Type B pancreatic cell (in vitro differentiated cells): ENCODE results near the gene TPH2. TPM values are rescaled to one million over a fixed set of nuclear protein-coding genes. Genes with fewer than 3 reads are reported as not detected.

Experiments
- DNase-seq: peaks from one replicate; pipeline ENCODE4 v3.0.0; 2021; ENCODE audit warnings: mixed read lengths; ENCODE audit not compliant: unreplicated experiment; ENCODE audit errors: extremely low spot score
- H3K27ac Mint-ChIP-seq: 2 replicates; pipeline ENCODE4 v1.8.0; 2021; ENCODE audit warnings: mild to moderate bottlenecking, mixed read lengths
- H3K27me3 Mint-ChIP-seq: 2 replicates; pipeline ENCODE4 v1.8.0; 2021; ENCODE audit warnings: mixed read lengths
- H3K36me3 Mint-ChIP-seq: 2 replicates; pipeline ENCODE4 v1.8.0; 2021; ENCODE audit warnings: mixed read lengths
- H3K4me1 Mint-ChIP-seq: one replicate; pipeline ENCODE4 v1.8.0; 2021; ENCODE audit warnings: mixed read lengths; ENCODE audit not compliant: unreplicated experiment
- H3K4me3 Mint-ChIP-seq: 2 replicates; pipeline ENCODE4 v1.8.0; 2021; ENCODE audit warnings: mild to moderate bottlenecking, mixed read lengths
- H3K9me3 Mint-ChIP-seq: 2 replicates; pipeline ENCODE4 v1.8.0; 2021; ENCODE audit warnings: mixed read lengths
- CTCF ChIP-seq: fragments of 200-600 bp; sonication (generic); conservative IDR thresholded peaks from 2 replicates; pipeline ENCODE4 v1.5.0; 2021; ENCODE audit warnings: antibody characterized with exemption, mild to moderate bottlenecking
- total RNA-seq: library from RNA; stranded (reverse); gene quantifications from 2 replicates; pipeline ENCODE4 v1.2.1, GENCODE V29; 2021; ENCODE audit warnings: low replicate concordance

Gene TPH2
- total RNA-seq, 1 donor from 2014 or later = not detected

- peaks cover 6% of the 10 kb centered on the region for H3K9me3 Mint-ChIP-seq
- peaks cover 24% of the 10 kb centered on the region for H3K4me1 Mint-ChIP-seq
- H3K4me3 Mint-ChIP-seq = no peak overlapping the region
- TF ChIP-seq CTCF = no peak
- peaks cover 6% of the 10 kb centered on the region for H3K36me3 Mint-ChIP-seq
- H3K27ac Mint-ChIP-seq = no peak overlapping the region
- no peaks in the 10 kb centered on the region for H3K27me3 Mint-ChIP-seq
- no peak for DNase-seq
Measured at GRCh38 chr12:72072592-72073212, 134.1 kb downstream of the TPH2 start.

GRCh38 chr12:72074065-72074464 is 135.4 kb downstream of the TPH2 start:
- DNase-seq = no peak
- Mint-ChIP-seq H3K36me3 (peaks cover 6% of the 10 kb centered on the region), H3K27me3 (no peaks in the 10 kb centered on the region), H3K9me3 (peaks cover 6% of the 10 kb centered on the region), H3K4me1 (peaks cover 24% of the 10 kb centered on the region), H3K27ac (no peak overlapping the region), H3K4me3 (no peak overlapping the region)
- TF ChIP-seq CTCF = no peak

GRCh38 chr12:72074956-72075355 is 136.3 kb downstream of the TPH2 start:
- DNase-seq = no peak
- Mint-ChIP-seq H3K9me3 (peaks cover 6% of the 10 kb centered on the region), H3K4me1 (peaks cover 24% of the 10 kb centered on the region), H3K36me3 (peaks cover 6% of the 10 kb centered on the region), H3K27me3 (no peaks in the 10 kb centered on the region), H3K4me3 (no peak overlapping the region), H3K27ac (no peak overlapping the region)
- TF ChIP-seq CTCF = no peak

- peaks cover 6% of the 10 kb centered on the region for H3K9me3 Mint-ChIP-seq
- no peak for TF ChIP-seq CTCF
- no peak for DNase-seq
- H3K4me1 Mint-ChIP-seq = peaks cover 24% of the 10 kb centered on the region
- H3K36me3 Mint-ChIP-seq = peaks cover 6% of the 10 kb centered on the region
- H3K27ac Mint-ChIP-seq = no peak overlapping the region
- no peaks in the 10 kb centered on the region for H3K27me3 Mint-ChIP-seq
- H3K4me3 Mint-ChIP-seq = no peak overlapping the region
Measured at GRCh38 chr12:72075401-72075800, 136.8 kb downstream of the TPH2 start.

GRCh38 chr12:72075891-72076557 is 137.4 kb downstream of the TPH2 start:
- no peak for DNase-seq
- no peak overlapping the region for H3K27ac Mint-ChIP-seq
- peaks cover 24% of the 10 kb centered on the region for H3K4me1 Mint-ChIP-seq
- peaks cover 6% of the 10 kb centered on the region for H3K36me3 Mint-ChIP-seq
- H3K9me3 Mint-ChIP-seq = peaks cover 6% of the 10 kb centered on the region
- H3K27me3 Mint-ChIP-seq = no peaks in the 10 kb centered on the region
- TF ChIP-seq CTCF = no peak
- H3K4me3 Mint-ChIP-seq = no peak overlapping the region
